DMS114 treated with DMSO at 0.1 percent for 48 hours (cell line): ENCODE measurements around the gene DERA.
"Not testable (repeated sequence)": the region's sequence is repeated elsewhere in the genome, so short reads cannot be mapped to it uniquely, and the experiment has no call there.

ENCODE experiments used
- DNase-seq: peaks from one replicate; lab custom pipeline; 2025; ENCODE audit not compliant: unreplicated experiment; lab: John Stamatoyannopoulos, UW

Gene DERA

GRCh38 chr12:15899282-15899870 lies 11.8 kb upstream of the DERA start:
- DNase-seq, result peak; percentile 48

DNA sequence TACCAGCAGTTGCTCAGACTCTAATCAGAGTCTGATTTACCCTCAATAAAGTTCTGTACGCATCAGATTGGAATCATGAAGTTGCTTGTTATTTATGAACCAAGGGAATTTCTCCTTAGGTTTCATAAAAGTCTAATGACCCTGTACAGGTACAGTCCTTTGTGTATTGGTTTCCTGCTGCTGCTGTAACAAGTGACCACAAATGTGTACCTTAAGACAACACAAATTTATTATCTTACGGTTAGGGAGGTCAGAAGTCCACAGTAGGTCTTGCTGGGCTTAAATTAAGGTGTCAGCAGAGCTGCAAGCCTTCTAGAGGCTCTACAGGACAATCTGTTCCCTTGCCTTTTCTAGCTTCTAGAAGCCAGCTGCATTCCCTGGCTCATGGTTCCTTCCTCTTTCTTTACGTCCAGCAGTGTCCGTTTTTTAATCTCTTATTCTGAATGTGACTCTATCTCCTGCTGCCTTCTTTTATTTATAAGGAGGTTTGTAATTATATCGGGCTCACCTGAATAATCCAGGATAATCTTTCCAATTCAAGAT lies 6.7 kb upstream of the DERA start:
- no peak for DNase-seq

GRCh38 chr12:15910468-15910863 lies 666 bp upstream of the DERA start:
- no peak for DNase-seq

- DNase-seq, result not testable (repeated sequence)
Measured at GRCh38 chr12:15911931-15912330, 799 bp downstream of the DERA start.

DNA sequence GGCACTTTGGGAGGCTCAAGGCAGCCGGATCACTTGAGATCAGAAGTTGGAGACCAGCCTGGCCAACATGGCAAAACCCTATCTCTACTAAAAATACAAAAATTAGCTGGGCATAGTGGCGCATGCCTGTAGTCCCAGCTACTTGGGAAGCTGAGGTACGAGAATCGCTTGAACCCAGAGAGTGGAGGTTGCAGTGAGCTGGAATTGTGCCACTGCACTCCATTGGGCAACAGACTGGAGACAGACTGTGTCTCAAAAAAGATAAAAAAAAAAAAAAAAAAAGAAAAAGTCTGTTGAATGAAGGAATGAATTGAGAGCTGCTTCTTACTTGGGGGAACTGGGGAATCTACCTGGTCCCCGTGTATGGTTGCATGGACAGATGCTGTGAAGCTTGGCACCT lies 3.0 kb downstream of the DERA start:
- not testable (repeated sequence) for DNase-seq

DNA sequence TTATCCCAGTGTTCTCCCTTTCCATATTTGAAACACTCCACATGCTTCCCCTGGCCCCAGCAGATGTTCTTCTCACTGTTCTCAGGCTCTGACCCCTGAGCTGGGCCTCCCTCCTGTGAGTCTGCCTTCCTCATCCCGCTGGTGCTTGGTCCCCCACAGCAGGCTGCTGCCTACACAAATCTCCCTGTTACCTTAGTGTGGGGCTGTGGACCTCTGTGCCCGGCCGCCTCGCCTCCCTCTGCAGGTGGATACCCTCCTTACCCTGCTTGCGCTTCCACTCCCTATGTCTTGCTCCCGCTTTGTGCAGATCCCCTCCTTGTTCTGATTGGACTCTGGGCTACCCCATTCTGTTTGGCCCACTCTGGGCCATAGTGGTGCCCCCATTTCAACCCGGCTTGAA lies 6.9 kb downstream of the DERA start:
- DNase-seq, result no peak

DNA sequence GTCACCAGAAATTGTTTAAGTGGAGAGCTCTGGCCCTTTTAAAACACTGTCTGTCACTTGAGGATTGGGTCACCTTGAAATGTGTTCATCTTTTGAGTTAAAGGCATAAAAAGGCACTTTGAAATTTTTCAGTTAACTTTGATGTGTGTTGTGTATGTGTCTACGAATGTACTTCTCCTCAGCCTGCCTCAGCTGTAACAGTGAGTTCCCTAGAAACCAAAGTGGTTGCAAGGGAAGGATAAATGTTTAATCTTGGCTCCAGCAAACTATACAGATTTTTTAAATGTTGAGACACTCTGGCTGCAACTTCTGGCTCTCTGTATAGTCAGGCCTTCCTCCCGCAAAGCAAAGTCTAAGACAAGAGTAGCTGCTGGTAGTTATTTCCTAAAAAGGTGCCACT lies 8.3 kb downstream of the DERA start:
- DNase-seq, result no peak

- no peak for DNase-seq
Measured at GRCh38 chr12:15924956-15925355, 13.8 kb downstream of the DERA start.

- DNase-seq, result no peak
Measured at GRCh38 chr12:15928346-15928745, 17.2 kb downstream of the DERA start.

- no peak for DNase-seq
Measured at GRCh38 chr12:15928870-15929571, 17.9 kb downstream of the DERA start.

GRCh38 chr12:15931590-15932053 lies 20.5 kb downstream of the DERA start:
- DNase-seq, result no peak

DNA sequence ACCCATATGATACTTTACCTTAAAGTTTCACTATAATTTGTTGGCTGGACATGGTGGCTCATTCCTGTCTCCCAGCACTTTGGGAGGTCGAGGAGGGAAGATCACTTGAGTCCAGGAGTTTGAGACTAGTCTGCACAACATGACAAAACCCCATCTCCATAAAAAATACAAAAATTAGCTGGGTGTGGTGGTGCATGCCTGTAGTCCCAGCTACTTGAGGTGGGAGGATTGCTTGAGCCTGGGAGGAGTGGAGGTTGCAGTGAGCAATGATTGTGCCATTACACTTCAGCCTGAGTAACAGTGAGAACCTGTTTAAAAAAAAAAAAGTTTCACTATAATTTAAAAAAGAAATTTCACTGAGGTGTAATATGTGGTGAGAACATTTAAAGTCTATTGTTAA lies 21.2 kb downstream of the DERA start:
- no peak for DNase-seq

GRCh38 chr12:15932971-15933370 lies 21.8 kb downstream of the DERA start:
- DNase-seq, result no peak

DNA sequence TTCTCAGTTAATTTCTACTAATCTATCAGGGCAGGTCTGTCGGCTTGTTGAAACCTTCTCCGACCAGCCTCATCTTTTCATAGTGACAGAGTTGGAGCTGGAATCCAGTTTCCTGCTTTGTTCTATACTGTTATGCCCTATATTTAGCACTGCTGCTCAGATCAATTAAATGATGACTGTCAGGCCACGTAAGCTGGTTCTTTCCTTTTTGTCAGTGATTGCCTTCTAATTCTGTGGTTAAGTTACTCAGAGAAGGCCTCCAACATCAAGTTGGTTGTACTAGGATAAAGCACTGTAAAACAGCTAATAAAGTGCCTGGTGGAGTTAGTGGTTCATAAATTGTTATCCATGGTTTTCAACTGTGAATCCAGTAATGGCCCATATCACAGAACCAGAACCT lies 22.6 kb downstream of the DERA start:
- DNase-seq, result no peak

GRCh38 chr12:15936751-15937150 lies 25.6 kb downstream of the DERA start:
- no peak for DNase-seq

DNA sequence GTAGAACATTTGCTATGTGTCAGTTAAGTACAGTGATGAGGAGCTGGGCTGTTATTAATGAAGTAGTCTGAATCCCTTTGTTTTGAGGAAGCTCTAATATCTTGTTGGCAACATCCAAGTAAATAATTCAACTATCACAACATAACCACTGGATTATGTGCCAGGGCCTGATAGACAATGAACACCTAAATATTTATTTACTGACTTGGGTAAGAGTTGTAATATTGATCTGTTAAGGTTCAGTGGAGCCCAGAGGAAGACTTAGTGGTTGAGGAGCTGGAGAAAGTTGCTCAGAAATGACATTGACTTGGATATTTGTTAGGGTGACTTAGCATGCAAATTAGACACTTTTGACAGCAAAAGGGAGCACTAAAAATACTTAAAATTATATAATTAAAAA lies 26.8 kb downstream of the DERA start:
- DNase-seq, result no peak

GRCh38 chr12:15939111-15939510 lies 28.0 kb downstream of the DERA start:
- DNase-seq, result no peak

DNA sequence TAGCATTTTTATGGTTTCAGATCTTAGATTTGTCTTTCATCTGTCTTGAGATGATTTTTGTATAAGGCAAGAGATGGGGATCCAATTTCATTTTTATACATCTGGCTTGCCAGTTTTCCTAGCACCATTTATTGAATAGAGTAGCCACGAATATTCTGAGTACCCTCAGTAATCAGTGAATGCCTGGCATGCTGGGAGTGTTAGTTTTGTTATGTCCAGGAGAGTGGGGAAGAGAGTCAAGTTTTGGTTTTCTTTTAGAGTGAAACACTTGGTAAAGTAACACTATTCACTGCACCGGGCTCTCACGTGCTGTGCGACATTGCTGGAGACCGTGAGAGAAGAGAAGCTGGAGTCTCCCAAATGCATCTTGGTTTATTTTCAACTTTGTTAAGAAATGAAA lies 31.3 kb downstream of the DERA start:
- DNase-seq, result no peak

GRCh38 chr12:15943519-15943918 lies 32.4 kb downstream of the DERA start:
- not testable (repeated sequence) for DNase-seq

GRCh38 chr12:15948461-15948860 lies 37.3 kb downstream of the DERA start:
- not testable (repeated sequence) for DNase-seq

- no peak for DNase-seq
Measured at GRCh38 chr12:15955281-15955680, 44.1 kb downstream of the DERA start.

DNA sequence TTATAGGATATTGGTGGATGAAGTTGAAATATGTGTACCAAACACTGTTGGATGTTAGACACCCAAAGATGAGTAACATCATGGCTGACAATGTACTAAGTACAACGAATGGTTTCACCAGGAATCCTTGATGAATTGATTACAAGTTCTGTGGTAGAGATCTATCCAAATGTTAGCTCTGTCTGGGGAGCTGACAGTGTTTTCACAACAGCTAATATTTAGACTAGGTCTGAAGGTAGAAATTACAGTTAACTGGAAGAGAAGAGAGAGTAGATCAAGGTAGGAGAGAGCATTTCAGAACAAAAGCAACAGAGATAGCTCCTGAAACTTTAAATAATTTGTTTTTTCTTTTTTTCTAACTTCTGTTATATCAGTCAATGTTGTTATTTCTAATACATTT lies 44.9 kb downstream of the DERA start:
- DNase-seq, result no peak
